ENCODE measurements around the gene OR8D2. TPM values are rescaled to one million over a fixed set of nuclear protein-coding genes. Genes with fewer than 3 reads are reported as not detected.

The OR8D2 gene
- total and polyA plus RNA-seq, 12 donors, result not detected

DNA sequence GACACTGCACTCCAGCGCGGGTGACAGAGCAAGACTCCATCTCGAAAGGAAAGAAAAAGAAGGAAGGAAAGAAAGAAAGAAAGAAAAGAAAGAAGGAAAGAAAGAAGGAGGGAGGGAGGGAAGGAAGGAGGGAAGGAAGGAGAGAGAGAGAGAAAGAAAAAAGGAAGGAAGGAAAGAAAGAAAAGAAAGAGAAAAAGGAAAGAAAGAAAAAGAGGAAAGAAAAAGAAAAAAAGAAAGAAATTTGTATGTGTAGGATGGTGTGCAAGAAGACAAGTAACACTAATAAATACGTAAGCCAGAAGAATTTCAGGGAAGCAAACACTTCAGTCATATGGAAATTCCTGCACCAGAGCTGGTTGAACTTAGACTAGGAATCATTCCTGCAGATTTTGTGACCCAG, 6.9 kb downstream of the OR8D2 start:
- no peaks in the 10 kb centered on the region for H3K4me1 ChIP-seq (replicated peaks in 1 of 2)
- intact Hi-C loops (cut with DNase I), result no loop called here
- 75 to 89% (median 81%) methylated on average over 4 of the region's 4 CpGs for WGBS, 4 donors

GRCh38 chr11:124311670-124312069, 8.3 kb downstream of the OR8D2 start:
- Histone ChIP-seq H3K9me3 (replicated peaks in 1 of 3) (no peaks in the 10 kb centered on the region), H3K4me1 (replicated peaks in 1 of 2) (no peaks in the 10 kb centered on the region), H3K27ac (no peak overlapping the region), H3K36me3 (replicated peaks in 1 of 2) (no peaks in the 10 kb centered on the region), H3K27me3 (no peaks in the 10 kb centered on the region), H3K4me3 (no peak overlapping the region)
- intact Hi-C loops (cut with DNase I), result no loop called here
- TF ChIP-seq, protein P1, sequence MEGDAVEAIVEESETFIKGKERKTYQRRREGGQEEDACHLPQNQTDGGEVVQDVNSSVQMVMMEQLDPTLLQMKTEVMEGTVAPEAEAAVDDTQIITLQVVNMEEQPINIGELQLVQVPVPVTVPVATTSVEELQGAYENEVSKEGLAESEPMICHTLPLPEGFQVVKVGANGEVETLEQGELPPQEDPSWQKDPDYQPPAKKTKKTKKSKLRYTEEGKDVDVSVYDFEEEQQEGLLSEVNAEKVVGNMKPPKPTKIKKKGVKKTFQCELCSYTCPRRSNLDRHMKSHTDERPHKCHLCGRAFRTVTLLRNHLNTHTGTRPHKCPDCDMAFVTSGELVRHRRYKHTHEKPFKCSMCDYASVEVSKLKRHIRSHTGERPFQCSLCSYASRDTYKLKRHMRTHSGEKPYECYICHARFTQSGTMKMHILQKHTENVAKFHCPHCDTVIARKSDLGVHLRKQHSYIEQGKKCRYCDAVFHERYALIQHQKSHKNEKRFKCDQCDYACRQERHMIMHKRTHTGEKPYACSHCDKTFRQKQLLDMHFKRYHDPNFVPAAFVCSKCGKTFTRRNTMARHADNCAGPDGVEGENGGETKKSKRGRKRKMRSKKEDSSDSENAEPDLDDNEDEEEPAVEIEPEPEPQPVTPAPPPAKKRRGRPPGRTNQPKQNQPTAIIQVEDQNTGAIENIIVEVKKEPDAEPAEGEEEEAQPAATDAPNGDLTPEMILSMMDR (IDR thresholded peaks at IDR 0.05), result no peak
- TF ChIP-seq POLR2A (IDR thresholded peaks at IDR 0.05), result no peak
- DNase-seq, result no peak

More for the DNA sequence above, 6.9 kb downstream of the OR8D2 start:
- H3K36me3 ChIP-seq (replicated peaks in 1 of 2), result no peaks in the 10 kb centered on the region
- no peak overlapping the region for H3K4me3 ChIP-seq
- no peak overlapping the region for H3K27ac ChIP-seq
- DNase-seq, result no peak
- no peaks in the 10 kb centered on the region for H3K27me3 ChIP-seq
- H3K9me3 ChIP-seq (replicated peaks in 1 of 3), result no peaks in the 10 kb centered on the region
- no peak for TF ChIP-seq POLR2A (IDR thresholded peaks at IDR 0.05)
- TF ChIP-seq, protein P1 (IDR thresholded peaks at IDR 0.05), result no peak

GRCh38 chr11:124311269-124311668, 8.7 kb downstream of the OR8D2 start:
- no peak for DNase-seq
- no peak overlapping the region for H3K27ac ChIP-seq
- H3K9me3 ChIP-seq (replicated peaks in 1 of 3), result no peaks in the 10 kb centered on the region
- no peak overlapping the region for H3K4me3 ChIP-seq
- no peaks in the 10 kb centered on the region for H3K27me3 ChIP-seq
- no peaks in the 10 kb centered on the region for H3K4me1 ChIP-seq (replicated peaks in 1 of 2)
- TF ChIP-seq, protein P1 (IDR thresholded peaks at IDR 0.05), result no peak
- TF ChIP-seq POLR2A (IDR thresholded peaks at IDR 0.05), result no peak
- 71 to 84% (median 75%) methylated on average over 5 of the region's 5 CpGs for WGBS, 4 donors
- no peaks in the 10 kb centered on the region for H3K36me3 ChIP-seq (replicated peaks in 1 of 2)
- intact Hi-C loops (cut with DNase I), result no loop called here

- TF ChIP-seq POLR2A (IDR thresholded peaks at IDR 0.05), result no peak
- TF ChIP-seq, protein P1 (IDR thresholded peaks at IDR 0.05), result no peak
- no peak for DNase-seq
- Histone ChIP-seq H3K4me3 (no peak overlapping the region), H3K27me3 (no peaks in the 10 kb centered on the region), H3K36me3 (replicated peaks in 1 of 2) (no peaks in the 10 kb centered on the region), H3K9me3 (replicated peaks in 1 of 3) (no peaks in the 10 kb centered on the region), H3K27ac (no peak overlapping the region), H3K4me1 (replicated peaks in 1 of 2) (no peaks in the 10 kb centered on the region)
- intact Hi-C loops (cut with DNase I), result no loop called here
Observed at GRCh38 chr11:124310721-124311120, 9.3 kb downstream of the OR8D2 start.
